ENCODE results near the gene NPR1.
"Not testable (repeated sequence)": the region's sequence is repeated elsewhere in the genome, so short reads cannot be mapped to it uniquely, and the experiment has no call there.

NPR1 gene

GRCh38 chr1:153651771-153652170 is 26.7 kb upstream of the NPR1 start:
- no peak for DNase-seq

- no peak for DNase-seq
Measured at GRCh38 chr1:153652805-153653500, 25.5 kb upstream of the NPR1 start.

GRCh38 chr1:153655333-153655732 is 23.2 kb upstream of the NPR1 start:
- DNase-seq = no peak

- peak; percentile 76 for DNase-seq
Measured at GRCh38 chr1:153658400-153659174, 19.9 kb upstream of the NPR1 start, which contains the start of gene SNAPIN. Gene SNAPIN (plus strand): TSS chr1:153658703. CDS start chr1:153658744, 41 bp downstream.

GRCh38 chr1:153659175-153659534 is 19.3 kb upstream of the NPR1 start:
- no peak for DNase-seq

- no peak for DNase-seq
Measured at GRCh38 chr1:153659656-153660055, 18.8 kb upstream of the NPR1 start.

- DNase-seq = no peak
Measured at GRCh38 chr1:153661111-153661708, 17.3 kb upstream of the NPR1 start.

GRCh38 chr1:153662269-153662668 is 16.2 kb upstream of the NPR1 start:
- DNase-seq = no peak

- DNase-seq = no peak
Measured at GRCh38 chr1:153663211-153663610, 15.3 kb upstream of the NPR1 start.

- DNase-seq = no peak
Measured at GRCh38 chr1:153667439-153667838, 11.0 kb upstream of the NPR1 start.

- DNase-seq = not testable (repeated sequence)
Measured at GRCh38 chr1:153668672-153669071, 9.8 kb upstream of the NPR1 start.

GRCh38 chr1:153669606-153670005 is 8.9 kb upstream of the NPR1 start:
- no peak for DNase-seq

- no peak for DNase-seq
Measured at GRCh38 chr1:153670257-153670858, 8.1 kb upstream of the NPR1 start.

- peak; percentile 96 for DNase-seq
Measured at GRCh38 chr1:153670859-153671627, 7.4 kb upstream of the NPR1 start, which contains the start of gene ILF2. Gene ILF2 (minus strand): TSS chr1:153670993. CDS start chr1:153670922, 71 bp downstream.

- not testable (repeated sequence) for DNase-seq
Measured at GRCh38 chr1:153671628-153672353, 6.7 kb upstream of the NPR1 start.

GRCh38 chr1:153673511-153673910 is 5.0 kb upstream of the NPR1 start:
- no peak for DNase-seq

GRCh38 chr1:153677718-153678518 is 570 bp upstream of the NPR1 start:
- DNase-seq = no peak

GRCh38 chr1:153679337-153680119 is 1.0 kb downstream of the NPR1 start:
- no peak for DNase-seq

GRCh38 chr1:153680120-153680403 is 1.6 kb downstream of the NPR1 start:
- DNase-seq = no peak

- no peak for DNase-seq
Measured at GRCh38 chr1:153682730-153683129, 4.2 kb downstream of the NPR1 start.

Data from GDM1 (cell line).